ENCODE results near the gene EPB41. TPM values are rescaled to one million over a fixed set of nuclear protein-coding genes. Genes with fewer than 3 reads are reported as not detected.

The EPB41 gene
- total RNA-seq, 2 experiments from 2014 or later = 138 to 145 TPM

- no peaks in the 10 kb centered on the region for H3K36me3 Mint-ChIP-seq (ENCODE audit: low read depth)
- Histone ChIP-seq H3K4me1 (ENCODE audit: insufficient read depth, low read length) (peaks cover 10% of the 10 kb centered on the region), H3K27me3 (ENCODE audit: control insufficient read depth in 1 of 2, insufficient read depth in 2 of 2, low read length in 2 of 2) (no peaks in the 10 kb centered on the region), H3K9me3 (ENCODE audit: control insufficient read depth in 1 of 2, insufficient read depth in 1 of 2, low read length in 2 of 2) (peaks cover 0 to 5% of the 10 kb centered on the region in 2 experiments), H3K4me3 (ENCODE audit: low read length) (no peak overlapping the region), H3K36me3 (ENCODE audit: insufficient read depth, low read length) (no peaks in the 10 kb centered on the region), H3K27ac (ENCODE audit: low read depth in 1 of 2, low read length in 2 of 2) (no peak overlapping the region)
- no peak for TF ChIP-seq CTCF (IDR thresholded peaks at IDR 0.05)
- no peaks in the 10 kb centered on the region for H3K27me3 Mint-ChIP-seq
- H3K27ac Mint-ChIP-seq = no peak overlapping the region
- intact Hi-C loops (cut with DNase I, micrococcal nuclease) = no loop called here
- CTCF ChIA-PET = no interaction called here
- DNase-seq (no peak), ATAC-seq (ENCODE audit: poor library complexity) (no peak)
- peaks cover 8% of the 10 kb centered on the region for H3K4me1 Mint-ChIP-seq (ENCODE audit: low read depth)
- H3K9me3 Mint-ChIP-seq = no peaks in the 10 kb centered on the region
- H3K4me3 Mint-ChIP-seq = no peak overlapping the region
- POLR2A ChIA-PET = interaction anchor here (1.0 to 1.2 kb wide), 2 partner anchors 32 to 266 kb away, joined by 3 read pairs; partner anchors contain the start of gene TAF12
Observed at GRCh38 chr1:28909198-28909597, 5.2 kb upstream of the EPB41 start.

GRCh38 chr1:28910379-28911115 lies 3.8 kb upstream of the EPB41 start:
- H3K27me3 Mint-ChIP-seq = no peaks in the 10 kb centered on the region
- H3K4me3 Mint-ChIP-seq = no peak overlapping the region
- Histone ChIP-seq H3K27me3 (ENCODE audit: control insufficient read depth in 1 of 2, insufficient read depth in 2 of 2, low read length in 2 of 2) (no peaks in the 10 kb centered on the region), H3K9me3 (ENCODE audit: control insufficient read depth in 1 of 2, insufficient read depth in 1 of 2, low read length in 2 of 2) (no peaks in the 10 kb centered on the region), H3K36me3 (ENCODE audit: insufficient read depth, low read length) (no peaks in the 10 kb centered on the region), H3K27ac (ENCODE audit: low read depth in 1 of 2, low read length in 2 of 2) (no peak overlapping the region), H3K4me1 (ENCODE audit: insufficient read depth, low read length) (peaks cover 10% of the 10 kb centered on the region), H3K4me3 (ENCODE audit: low read length) (no peak overlapping the region)
- no peaks in the 10 kb centered on the region for H3K9me3 Mint-ChIP-seq
- no peak for TF ChIP-seq CTCF (IDR thresholded peaks at IDR 0.05)
- ChIA-PET CTCF (no interaction called here), POLR2A (no interaction called here)
- peaks cover 8% of the 10 kb centered on the region for H3K36me3 Mint-ChIP-seq (ENCODE audit: low read depth)
- no peak overlapping the region for H3K27ac Mint-ChIP-seq
- DNase-seq (no peak), ATAC-seq (ENCODE audit: poor library complexity) (no peak)
- peaks cover 14% of the 10 kb centered on the region for H3K4me1 Mint-ChIP-seq (ENCODE audit: low read depth)
- intact Hi-C loops (cut with DNase I, micrococcal nuclease) = no loop called here

DNA sequence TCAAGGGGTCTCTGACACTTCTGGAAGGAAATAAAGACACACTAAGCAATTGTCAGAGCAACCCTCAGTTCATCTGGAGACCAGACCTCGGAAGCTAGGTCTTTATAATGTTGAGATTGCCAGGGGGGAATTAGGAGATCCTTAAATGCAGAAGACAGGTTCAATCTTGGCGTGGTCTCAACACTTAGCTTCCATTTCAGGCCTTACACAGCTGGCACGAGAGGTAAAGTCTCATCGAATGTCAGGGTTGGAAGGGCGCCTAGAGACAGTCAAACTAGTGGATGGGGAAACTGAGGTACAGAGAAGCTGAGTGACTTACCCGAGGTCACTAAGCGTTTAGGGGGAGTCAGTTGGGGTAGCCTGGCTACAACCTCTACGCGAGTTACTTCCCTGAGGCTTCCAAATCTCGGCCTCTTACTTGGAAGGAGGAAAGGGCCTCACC lies 562 bp upstream of the EPB41 start:
- H3K27me3 ChIP-seq (ENCODE audit: control insufficient read depth in 1 of 2, insufficient read depth in 2 of 2, low read length in 2 of 2) = no peaks in the 10 kb centered on the region
- H3K9me3 ChIP-seq (ENCODE audit: control insufficient read depth in 1 of 2, insufficient read depth in 1 of 2, low read length in 2 of 2) = no peaks in the 10 kb centered on the region
- ChIA-PET POLR2A (interaction anchor here (0.7 to 6.2 kb wide), 40 partner anchors 11 to 1836 kb away, joined by 3 to 110 read pairs (median 4); partner anchors contain the start of genes GMEB1, MED18, RCC1 and RNU11), CTCF (interaction anchor here (0.8 to 2.0 kb wide), 6 partner anchors 14 to 70 kb away, joined by 3 to 9 read pairs (median 4); no protein-coding TSS in a partner anchor)
- Mint-ChIP-seq H3K36me3 (ENCODE audit: low read depth) (peaks cover 30% of the 10 kb centered on the region), H3K9me3 (no peaks in the 10 kb centered on the region), H3K27ac (peak overlapping the region; percentile 71), H3K27me3 (no peaks in the 10 kb centered on the region), H3K4me1 (ENCODE audit: low read depth) (peaks cover 46% of the 10 kb centered on the region), H3K4me3 (peak overlapping the region; percentile 86)
- peaks cover 35% of the 10 kb centered on the region for H3K4me1 ChIP-seq (ENCODE audit: insufficient read depth, low read length)
- no peaks in the 10 kb centered on the region for H3K36me3 ChIP-seq (ENCODE audit: insufficient read depth, low read length)
- peak overlapping the region; percentile 51 to 73 for H3K27ac ChIP-seq (ENCODE audit: low read depth in 1 of 2, low read length in 2 of 2)
- H3K4me3 ChIP-seq (ENCODE audit: low read length) = peak overlapping the region; percentile 70
- no peak for ATAC-seq (ENCODE audit: poor library complexity)
- DNase-seq = no peak
- no peak for TF ChIP-seq CTCF (IDR thresholded peaks at IDR 0.05)
- intact Hi-C loops (cut with DNase I, micrococcal nuclease) = loop anchor here (1.0 kb wide), 3 partner anchors 12 to 26 kb away; no protein-coding TSS in a partner anchor

All from CD4-positive, alpha-beta T cell (primary cell).